Stimulated activated CD4-positive, alpha-beta T cell treated with anti-CD3 and anti-CD28 coated beads, Interleukin-12 subunit alpha, Interleukin-12 subunit beta, amount 100 ng/mL, for 4 hours (primary cell): Measurements from ENCODE around the gene SLC22A9.
"Not testable (repeated sequence)": the region's sequence is repeated elsewhere in the genome, so short reads cannot be mapped to it uniquely, and the experiment has no call there.

ENCODE experiments used
- DNase-seq: peaks from one replicate; pipeline ENCODE4 v3.0.0-alpha.2; 2020

Gene SLC22A9

DNA sequence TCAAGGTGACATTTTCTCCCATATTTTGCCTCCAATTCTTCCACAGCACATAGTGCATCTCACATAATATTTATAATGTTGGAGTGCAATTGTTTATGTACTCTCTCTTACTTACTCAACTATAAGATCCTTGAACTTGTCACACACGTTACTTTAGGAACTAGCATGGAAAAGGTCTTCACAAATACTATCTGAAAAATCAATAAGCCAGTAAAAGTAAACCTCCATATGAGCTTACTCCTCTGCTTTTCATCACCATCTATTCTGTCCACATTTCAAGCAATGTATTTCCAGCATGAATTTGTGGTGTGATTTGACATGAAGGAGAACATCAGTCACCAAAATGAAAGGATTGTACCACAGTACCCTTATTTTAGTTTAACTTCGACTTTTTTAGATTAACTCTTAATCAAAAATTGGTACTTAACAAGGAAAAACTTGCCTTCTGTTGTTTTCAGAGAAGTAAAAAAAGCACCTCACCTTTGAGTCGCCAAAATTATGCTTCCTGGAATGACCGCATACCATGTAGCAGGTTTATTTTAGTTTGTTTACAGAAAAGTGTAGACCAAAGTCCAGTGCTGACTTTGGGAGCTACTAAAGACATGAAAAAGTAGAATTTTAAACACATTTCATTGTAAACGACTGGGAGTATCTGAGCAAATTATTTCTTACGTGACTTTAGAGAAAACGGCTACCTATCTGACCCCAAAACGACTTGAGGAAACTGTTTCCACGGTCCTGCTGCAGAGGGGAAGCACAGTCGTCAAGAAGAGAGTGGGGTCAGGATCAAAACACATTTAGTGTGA is at the start of gene SLC22A9:
SLC22A9 (plus strand) TSS at position 621 of the 806 bp plus-strand sequence. CDS start 272 bp downstream, outside the sequence.
- no peak for DNase-seq

DNA sequence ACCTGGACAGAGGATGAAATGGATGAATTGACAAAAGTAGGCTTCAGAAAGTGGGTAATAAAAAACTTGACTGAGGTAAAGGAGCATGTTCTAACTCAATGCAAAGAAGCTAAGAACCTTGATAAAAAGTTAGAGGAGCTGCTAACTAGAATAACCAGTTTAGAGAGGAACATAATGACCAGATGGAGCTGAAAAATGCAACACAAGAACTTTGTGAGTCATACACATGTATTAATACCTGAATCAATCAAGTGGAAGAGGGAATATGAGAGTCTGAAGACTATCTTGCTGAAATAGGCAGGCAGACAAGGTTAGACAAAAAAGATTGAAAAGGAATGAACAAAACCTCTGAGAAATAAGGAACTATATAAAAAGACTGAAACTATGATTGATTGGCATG is 47.9 kb upstream of the SLC22A9 start:
- no peak for DNase-seq

DNA sequence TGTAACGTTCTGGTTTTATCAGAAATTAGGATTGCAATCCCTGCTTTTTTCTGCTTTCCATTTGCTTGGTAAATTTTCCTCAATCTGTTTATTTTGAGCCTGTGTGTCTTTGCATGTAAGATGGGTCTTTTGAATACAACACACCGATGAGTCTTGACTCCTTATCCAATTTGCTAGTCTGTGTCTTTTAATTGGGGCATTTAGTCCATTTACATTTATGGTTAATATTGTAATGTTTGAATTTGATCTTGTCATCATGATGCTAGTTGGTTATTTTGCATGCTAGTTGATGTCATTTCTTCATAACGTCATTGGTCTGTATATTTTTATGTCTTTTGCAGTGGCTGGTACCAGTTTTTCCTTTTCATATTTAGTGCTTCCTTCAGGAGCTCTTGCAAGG is 34.5 kb upstream of the SLC22A9 start:
- not testable (repeated sequence) for DNase-seq

DNA sequence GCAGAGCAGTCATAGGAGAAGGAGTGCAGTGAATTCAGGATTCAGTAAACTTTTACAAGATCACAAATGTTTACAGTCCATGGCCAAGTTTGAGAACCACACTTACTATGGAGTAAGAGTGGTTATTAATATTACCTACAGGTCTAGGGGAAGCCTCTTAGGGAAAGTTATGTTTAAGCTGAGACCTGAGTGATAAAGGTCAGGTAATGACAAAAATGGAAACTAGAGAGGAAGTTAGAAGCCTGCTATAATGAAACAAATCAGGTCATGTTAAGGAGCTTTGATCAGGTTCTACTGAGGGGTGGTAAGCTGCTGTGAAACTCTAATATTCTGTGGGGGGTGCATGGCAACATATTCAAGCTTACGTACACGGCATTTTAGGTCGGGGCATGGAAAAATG is 32.5 kb upstream of the SLC22A9 start:
- DNase-seq = no peak

DNA sequence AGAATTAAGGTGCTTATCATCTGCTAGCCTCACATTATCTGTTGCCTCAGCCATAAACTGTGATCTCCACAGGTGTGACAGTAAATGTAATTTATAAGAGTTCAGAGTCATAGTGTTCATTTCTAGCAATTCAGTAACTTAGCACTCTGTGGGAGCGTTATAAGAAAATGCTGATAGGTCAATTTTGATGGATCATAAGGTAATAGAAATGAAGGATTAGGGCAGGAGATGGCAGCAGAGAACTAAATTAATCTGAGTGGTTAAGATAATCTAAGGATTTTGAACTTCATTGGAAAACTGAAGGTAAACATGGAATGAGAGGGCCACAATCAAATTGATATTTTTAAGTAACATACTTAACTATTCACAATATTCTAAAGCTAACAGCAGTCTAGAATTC is 26.5 kb upstream of the SLC22A9 start:
- no peak for DNase-seq

DNA sequence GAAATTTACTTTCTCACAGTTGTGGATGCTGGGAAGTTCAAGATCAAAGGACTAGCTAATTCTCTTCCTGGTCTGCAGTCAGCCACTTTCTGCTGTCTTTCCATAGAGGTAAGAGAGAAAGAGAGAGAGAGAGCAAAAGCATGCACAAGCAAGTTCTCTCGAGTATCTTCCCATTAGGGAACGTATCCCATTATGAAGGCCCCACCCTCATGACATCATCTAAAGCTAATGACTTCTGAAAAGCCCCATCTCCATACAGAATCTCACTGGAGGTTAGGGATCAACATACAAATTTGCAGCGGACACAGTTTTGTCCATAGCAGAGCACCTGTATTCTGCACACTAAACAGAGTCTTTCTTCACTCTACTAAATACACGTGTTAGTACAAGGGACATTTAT is 17.4 kb upstream of the SLC22A9 start:
- DNase-seq = no peak

DNA sequence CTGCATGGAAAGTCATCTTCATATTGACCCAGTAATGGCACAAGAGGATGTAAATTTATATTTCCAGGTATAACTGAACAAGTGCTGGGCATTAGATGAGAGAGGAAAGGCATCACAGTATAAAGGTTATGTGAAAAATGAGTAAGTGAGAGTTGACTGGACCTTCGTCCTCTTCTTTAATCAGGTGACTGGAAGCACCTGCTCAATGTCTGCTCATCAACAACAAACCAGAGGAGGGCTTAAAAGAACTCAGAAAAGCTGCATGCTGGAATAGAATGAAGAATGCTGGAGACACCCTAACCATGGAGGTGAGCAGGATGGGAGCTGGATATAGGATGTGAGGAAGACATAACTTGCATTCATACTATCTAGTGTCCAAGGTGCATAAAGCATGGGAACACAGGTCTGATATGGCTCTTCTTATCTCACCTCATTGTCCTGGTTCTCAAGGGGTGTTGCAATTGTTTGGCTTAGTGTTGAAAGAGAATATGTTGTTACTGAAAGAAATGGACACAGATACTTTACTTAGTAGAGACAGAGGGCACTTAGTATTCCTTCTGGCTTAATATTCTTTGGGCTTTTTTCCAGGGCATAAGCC is 7.3 kb upstream of the SLC22A9 start:
- no peak for DNase-seq

DNA sequence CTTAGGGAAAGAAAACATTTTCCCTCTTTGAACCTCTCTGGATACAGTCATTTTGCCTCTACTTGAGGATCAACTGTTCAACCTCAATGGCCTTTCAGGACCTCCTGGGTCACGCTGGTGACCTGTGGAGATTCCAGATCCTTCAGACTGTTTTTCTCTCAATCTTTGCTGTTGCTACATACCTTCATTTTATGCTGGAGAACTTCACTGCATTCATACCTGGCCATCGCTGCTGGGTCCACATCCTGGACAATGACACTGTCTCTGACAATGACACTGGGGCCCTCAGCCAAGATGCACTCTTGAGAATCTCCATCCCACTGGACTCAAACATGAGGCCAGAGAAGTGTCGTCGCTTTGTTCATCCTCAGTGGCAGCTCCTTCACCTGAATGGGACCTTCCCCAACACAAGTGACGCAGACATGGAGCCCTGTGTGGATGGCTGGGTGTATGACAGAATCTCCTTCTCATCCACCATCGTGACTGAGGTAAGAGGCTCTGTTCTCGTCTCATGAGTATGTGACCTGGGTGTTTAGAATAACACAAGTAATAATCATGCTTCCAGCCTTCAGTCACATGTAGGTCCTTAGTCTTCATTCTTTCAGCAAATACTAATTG is 495 bp downstream of the SLC22A9 start:
- DNase-seq = no peak

DNA sequence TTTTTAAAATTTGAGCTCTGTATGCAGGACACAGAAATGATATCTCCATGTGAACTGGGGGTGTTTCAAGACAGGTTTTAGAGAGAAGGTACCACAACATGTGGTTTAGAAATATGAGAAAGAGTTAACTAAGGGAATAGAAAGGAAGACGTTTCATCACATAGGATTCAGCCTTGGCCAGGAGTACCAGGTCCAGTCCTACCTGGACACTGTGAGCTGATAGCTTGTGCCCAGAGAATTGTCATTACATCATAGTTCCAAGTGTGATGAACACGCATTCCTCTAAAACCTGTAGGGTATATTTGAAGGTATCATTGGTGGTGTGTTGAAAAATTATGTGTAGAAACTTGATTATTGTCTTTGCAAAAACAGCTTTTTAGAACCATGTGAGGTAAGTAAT is 1.8 kb downstream of the SLC22A9 start:
- DNase-seq = no peak

DNA sequence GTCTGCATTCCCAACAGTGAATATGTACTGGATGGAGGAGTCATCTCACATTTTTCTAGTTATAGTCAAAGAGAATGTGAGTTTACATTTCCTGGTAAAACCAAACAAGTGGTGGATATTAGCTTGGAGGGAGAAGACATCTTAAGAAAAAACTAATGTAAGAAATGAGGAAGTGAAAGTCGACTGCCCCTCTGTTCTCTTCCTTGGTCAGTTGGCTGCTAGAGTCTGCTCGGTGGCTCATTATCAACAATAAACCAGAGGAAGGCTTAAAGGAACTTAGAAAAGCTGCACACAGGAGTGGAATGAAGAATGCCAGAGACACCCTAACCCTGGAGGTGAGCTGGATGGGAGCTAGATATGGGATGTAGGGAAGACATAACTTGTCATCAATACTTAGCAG is 5.8 kb downstream of the SLC22A9 start:
- DNase-seq = no peak

DNA sequence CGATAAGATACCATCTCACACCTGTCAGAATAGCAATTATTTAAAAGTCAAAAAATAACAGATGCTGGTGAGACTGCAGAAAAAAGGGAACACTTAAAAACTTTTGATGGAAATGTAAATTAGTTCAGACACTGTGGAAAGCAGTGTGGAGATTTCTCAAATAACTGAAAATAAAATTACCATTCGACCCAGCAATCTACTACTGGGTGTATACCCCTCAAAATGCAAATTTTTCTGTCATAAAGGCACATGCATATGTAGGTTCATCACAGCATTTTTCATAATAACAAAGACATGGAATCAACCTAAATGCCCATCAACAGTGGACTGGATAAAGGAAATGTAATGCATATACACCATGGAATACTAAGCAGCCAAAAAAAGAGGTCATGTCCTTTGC is 10.5 kb downstream of the SLC22A9 start:
- DNase-seq = no peak

DNA sequence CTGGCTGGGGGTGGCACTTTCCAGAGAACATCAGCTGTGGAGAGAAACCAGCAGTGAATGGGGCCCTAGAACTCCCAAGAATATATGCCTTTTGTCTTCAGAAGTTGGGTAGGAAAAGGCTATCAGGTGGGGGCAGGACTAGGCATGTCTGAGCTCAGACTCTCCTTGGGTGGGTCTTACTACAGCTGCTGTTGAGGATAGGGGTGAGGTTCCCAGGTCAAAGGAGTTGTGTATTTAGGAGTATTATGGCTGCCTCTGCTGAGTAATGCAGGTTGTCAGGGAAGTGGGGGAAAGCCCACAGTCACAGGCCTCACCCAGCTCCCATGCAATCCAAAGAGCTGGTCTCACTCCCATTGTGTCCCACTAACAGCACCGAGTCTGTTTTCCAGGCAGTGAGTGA is 26.1 kb downstream of the SLC22A9 start:
- no peak for DNase-seq

DNA sequence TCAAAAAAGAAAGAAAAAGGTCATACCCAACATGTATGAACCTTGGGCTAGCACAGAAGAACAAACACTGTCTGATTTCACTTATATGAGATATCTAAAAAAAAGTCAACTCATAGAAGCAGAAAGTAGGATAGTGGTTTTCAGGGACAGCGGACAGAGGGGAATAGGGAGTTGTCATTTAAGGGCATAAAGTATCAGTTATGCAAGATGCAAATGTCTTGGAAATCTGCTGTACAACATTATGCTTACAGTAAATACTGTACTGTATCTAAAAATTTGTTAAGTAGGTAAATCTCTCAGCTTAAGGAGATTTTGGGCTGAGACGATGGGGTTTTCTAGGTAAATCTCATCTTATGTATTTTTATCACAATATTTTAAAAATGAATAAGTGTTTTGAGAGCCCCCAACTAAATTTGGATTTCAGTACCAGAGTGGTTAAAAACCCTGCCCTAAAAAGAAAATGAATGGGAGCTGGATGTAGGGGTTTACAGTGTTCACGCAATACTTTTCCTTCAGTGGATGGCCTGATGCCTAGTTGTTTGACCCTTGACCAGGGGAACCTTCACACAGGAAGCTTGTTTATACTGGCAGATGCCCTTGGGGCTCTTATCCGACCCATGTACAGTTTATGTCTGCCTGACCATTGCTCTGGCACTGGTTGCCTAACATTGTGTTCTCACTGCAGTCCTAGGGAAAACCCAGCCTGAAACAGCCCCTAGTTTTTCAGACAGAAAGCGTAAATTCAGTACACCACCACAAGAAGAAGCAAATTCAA is 34.8 kb downstream of the SLC22A9 start:
- no peak for DNase-seq

DNA sequence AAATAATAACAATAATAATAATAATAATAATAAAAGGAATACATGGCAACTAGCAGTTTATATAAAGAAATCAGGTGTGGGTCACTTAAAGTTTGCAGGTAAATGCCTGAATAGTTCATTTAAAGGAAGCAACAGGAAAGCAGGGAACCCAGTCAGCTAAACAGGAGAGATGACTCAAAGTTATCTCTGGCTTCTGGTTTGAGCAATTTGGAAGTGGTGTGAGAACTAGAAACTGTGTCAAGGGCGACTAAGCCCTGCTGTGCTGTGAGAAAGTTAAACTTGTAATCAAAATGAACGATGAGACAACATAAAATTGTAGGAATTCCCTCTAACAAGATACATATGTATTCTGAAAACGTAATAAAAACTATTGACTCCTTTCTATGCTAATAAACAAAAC is 35.5 kb downstream of the SLC22A9 start:
- no peak for DNase-seq

DNA sequence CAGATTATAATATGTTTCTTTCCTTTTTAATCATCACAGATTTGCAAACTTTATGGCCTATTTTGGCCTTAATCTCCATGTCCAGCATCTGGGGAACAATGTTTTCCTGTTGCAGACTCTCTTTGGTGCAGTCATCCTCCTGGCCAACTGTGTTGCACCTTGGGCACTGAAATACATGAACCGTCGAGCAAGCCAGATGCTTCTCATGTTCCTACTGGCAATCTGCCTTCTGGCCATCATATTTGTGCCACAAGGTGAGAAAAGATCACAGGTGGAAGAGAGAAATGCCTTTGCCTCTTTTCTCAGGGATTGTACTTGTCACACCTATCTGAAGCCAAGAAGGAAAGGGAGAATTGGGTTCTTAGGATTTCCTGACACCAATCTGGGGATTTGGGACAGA is 36.9 kb downstream of the SLC22A9 start:
- no peak for DNase-seq

DNA sequence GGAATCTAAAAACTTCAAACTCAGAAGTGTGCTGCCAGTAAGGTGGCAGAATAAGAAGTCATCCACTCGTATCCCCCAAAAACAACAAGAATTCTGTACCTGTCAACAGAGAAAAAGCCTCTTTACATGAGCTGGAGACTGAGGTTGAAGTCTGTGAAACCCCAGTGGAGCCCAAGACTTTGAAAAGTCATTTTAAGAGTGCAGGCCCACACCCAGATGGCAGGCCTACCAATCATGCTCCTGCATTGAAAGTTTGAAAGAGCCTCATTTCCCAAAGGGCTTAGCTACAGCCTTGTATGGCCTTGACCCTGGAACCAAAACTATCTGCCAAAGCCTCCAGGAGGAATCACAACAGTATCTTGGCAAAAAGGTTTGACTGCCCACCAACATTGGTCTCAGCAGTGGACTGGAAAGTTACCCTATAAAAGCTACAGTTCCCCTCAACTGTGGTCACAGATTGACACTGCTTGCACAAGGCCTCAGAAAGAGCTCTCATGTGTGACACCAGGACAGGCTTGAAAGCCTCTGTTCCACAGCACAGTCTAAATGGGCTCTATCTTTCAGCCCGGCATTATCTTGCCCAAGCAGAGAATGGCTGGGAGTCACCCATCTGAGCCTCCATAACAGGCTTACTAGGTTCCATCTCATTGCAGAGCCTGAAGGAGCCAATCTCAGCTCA is 47.7 kb downstream of the SLC22A9 start:
- no peak for DNase-seq

DNA sequence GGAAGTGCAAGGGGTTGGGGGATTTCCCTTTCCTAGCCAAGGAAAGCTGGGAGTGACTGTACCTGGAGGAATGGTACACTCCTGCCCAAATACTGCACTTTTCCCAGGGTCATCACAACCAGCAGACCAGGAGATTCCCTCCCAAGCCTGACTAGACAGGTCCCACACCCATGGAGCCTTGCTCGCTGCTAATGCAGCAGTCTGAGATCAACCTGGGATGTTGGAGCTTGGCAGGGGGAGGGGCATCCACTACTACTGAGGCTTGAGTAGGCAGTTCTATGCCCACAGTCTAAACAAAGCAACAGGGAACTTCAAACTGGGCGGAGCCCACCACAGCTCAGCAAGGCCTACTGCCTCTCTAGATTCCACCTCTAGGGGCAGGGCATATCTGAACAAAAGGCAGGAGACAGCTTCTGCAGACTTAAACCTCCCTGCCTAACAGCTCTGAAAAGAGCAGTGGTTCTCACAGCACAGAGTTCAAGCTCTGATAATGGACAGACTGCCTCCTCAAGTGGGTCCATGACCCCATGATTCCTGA is 58.5 kb downstream of the SLC22A9 start:
- DNase-seq = no peak

DNA sequence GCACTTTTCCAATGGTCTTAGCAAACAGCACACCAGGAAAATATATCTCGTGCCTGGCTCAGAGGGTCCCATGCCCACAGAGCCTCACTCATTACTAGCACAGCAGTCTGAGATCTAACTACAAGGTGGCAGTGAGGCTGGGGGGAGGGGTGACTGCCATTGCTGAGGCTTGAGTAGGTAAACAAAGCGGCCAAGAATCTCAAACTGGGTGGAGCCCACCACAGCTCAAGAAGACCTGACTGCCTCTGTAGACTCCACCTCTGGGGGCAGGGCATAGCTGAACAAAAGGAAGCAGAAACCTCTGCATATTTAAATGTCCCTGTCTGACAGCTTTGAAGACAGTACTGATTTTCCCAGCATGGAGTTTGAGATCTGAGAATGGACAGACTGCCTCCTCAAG is 61.1 kb downstream of the SLC22A9 start:
- DNase-seq = not testable (repeated sequence)

DNA sequence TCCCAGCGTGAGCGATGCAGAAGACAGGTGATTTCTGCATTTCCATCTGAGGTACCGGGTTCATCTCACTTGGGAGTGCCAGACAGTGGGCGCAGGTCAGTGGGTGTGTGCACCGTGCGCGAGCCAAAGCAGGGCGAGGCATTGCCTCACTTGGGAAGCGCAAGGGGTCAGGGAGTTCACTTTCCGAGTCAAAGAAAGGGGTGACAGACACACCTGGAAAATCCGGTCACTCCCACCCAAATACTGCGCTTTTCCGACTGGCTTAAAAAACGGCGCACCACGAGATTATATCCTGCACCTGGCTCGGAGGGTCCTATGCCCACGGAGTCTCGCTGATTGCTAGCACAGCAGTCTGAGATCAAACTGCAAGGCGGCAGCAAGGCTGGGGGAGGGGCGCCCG is 65.8 kb downstream of the SLC22A9 start:
- not testable (repeated sequence) for DNase-seq

DNA sequence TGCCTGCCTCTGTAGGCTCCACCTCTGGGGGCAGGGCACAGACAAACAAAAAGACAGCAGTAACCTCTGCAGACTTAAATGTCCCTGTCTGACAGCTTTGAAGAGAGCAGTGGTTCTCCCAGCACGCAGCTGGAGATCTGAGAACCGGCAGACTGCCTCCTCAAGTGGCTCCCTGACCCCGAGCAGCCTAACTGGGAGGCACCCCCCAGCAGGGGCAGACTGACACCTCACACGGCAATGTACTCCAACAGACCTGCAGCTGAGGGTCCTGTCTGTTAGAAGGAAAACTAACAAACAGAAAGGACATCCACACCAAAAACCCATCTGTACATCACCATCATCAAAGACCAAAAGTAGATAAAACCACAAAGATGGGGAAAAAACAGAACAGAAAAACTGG is 66.2 kb downstream of the SLC22A9 start:
- DNase-seq = not testable (repeated sequence)

DNA sequence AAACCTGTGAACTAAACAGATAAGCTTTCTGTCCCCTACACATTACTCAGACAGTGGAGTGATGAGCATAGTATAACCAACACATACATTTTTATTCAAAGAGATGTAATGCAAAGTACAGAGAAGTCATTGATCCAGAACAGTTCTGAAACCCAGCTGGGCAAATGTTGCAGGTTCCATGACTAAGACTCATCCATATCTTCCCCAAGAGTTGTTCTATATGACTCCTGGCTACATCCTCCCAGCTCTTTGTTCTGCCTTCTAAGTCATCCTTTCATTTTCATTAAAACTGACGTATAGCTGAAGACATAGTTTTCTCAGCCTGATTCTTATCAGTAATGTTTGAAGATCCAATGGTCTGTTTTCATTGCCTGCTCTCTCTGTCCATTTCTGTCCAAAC is 74.1 kb downstream of the SLC22A9 start:
- no peak for DNase-seq

DNA sequence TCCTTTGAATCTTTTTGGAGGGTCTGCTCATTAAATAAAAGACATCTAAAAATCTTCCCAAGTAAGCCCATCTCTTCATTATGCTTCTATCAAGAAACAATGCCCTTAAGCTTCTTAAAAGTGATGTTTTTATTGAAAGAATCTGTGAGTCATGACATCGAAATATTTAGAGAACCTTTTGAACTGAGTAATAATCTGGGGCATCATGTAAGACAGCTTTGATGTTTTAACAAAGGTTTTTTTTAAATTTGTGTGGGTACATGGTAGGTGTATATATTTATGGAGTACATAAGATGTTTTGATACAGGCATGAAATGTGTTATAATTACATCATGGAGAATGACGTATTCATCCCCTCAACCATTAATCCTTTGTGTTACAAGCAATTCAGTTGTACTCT is 74.6 kb downstream of the SLC22A9 start:
- DNase-seq = no peak

DNA sequence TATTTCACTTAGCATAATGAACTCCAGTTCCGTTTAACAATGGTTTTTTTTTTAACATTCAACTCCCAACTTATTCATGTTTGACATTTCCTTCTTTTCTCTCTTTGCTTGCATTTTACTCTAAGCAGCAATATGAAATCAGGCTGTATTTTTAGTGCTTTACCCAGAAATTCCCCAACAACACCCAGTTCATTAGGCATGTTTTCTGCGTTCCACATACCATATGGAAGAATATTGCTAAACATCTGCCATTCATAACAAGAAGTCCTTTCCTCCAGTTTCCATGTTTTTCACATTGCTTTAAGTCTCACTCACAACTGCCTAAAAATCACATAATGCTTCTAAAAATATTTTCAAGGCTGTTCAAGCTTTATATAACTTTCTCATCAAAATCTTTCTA is 75.5 kb downstream of the SLC22A9 start:
- DNase-seq = no peak
